Peyer's patch (tissue), 4 donors: ENCODE results near the gene P2RX2. TPM values are rescaled to one million over a fixed set of nuclear protein-coding genes. Genes with fewer than 3 reads are reported as not detected.

Source experiments
- DNase-seq, 3 donors: peaks; one replicate each; pipeline ENCODE4 v3.0.0-alpha.2; 2017 to 2019
- H3K27ac ChIP-seq, 4 donors: fragments of 200-600 bp; sonication (generic); one replicate each; pipeline ENCODE4 v1.5.1; 2016 to 2019
- H3K27me3 ChIP-seq, 2 donors: fragments of 200-600 bp; sonication (generic); one replicate each; pipeline ENCODE4 v1.5.1; 2019
- H3K36me3 ChIP-seq, 3 donors: fragments of 200-600 bp; sonication (generic); one replicate each; pipeline ENCODE4 v1.5.1; 2016 to 2019
- H3K4me1 ChIP-seq, 4 donors: fragments of 200-600 bp; sonication (generic); one replicate each; pipeline ENCODE4 v1.5.1; 2016 to 2019
- H3K4me3 ChIP-seq, 4 donors: fragments of 200-600 bp; sonication (generic); 1 replicate in 3 of 4; 2 replicates in 1 of 4; pipeline ENCODE4 v1.5.1; 2016 to 2019; ENCODE audit warnings: mild to moderate bottlenecking in 1 of 4
- H3K9me3 ChIP-seq, 4 donors: fragments of 200-600 bp; sonication (generic); one replicate each; pipeline ENCODE4 v1.5.1; 2016 to 2019; ENCODE audit warnings: mild to moderate bottlenecking in 1 of 4
- POLR2A ChIP-seq, 2 donors: fragments of 450-650 bp; IDR thresholded peaks; one replicate each; pipeline ENCODE4 v1.5.1; 2017; ENCODE audit warnings: antibody characterized with exemption in 2 of 2, mild to moderate bottlenecking in 2 of 2, moderate library complexity in 2 of 2
- total RNA-seq, 4 donors: library from RNA; depleted of rRNA; stranded (reverse); fragments of >200 nt; gene quantifications; one replicate each; pipeline ENCODE4 v1.1.0, GENCODE V29; 2016
- TF ChIP-seq, protein P1 (sequence below), 6 experiments: fragments of 450-650 bp in 4 of 6; fragments of 200-600 bp in 2 of 6; sonication (generic) in 1 of 6; IDR thresholded peaks; one replicate each; pipeline ENCODE4 v1.5.1; 2017 to 2019; ENCODE audit warnings: antibody characterized with exemption in 6 of 6, mild to moderate bottlenecking in 3 of 6, moderate library complexity in 1 of 6

P2RX2 gene
- total RNA-seq, 4 donors from 2014 or later = 3.8 to 4.7 (median 4.1) TPM; not detected in 1

DNA sequence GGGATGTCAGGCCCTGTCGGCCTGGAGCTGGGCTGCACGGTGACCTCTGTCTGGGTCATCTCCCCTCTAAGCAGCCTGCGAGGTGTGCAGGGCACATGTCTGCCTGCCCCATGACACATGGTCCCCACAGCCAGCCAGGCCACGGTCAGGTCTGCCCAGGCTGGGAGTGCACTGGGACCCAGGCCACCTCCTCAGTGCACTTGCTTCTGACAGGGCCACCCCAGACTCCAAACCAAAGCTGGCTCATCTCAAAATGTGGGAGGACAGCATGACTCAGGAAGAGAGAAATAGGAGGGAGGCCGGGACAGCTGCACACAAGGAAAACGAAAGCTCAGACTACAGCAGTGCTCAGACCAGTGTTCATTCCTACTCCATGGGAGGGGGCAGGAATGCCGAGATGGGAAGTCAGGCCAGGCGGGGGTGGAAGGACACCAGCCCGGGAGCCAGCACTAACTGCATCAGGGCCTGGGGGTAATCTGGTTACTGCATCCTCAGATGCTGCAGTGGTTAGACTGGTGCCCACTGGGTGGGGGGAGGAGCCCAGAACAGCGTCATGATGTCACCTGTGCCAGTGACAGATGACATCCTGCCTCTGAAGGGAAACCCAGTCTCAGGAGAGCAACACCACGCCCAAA, 4.0 kb downstream of the P2RX2 start:
- no peak for DNase-seq
- peaks cover 0 to 19% (median 0%) of the 10 kb centered on the region in 4 donors for H3K4me1 ChIP-seq
- H3K27ac ChIP-seq = peak overlapping the region in 1 of 4 donors; percentile 18
- no peak overlapping the region for H3K4me3 ChIP-seq
- H3K9me3 ChIP-seq = peaks cover 0 to under 1% (median 0%) of the 10 kb centered on the region in 4 donors
- H3K36me3 ChIP-seq = peaks cover 0 to 22% (median 0%) of the 10 kb centered on the region in 3 donors
- H3K27me3 ChIP-seq = peaks cover 0 to 19% of the 10 kb centered on the region in 2 donors
- TF ChIP-seq POLR2A (IDR thresholded peaks at IDR 0.05) = no peak
- TF ChIP-seq, protein P1, sequence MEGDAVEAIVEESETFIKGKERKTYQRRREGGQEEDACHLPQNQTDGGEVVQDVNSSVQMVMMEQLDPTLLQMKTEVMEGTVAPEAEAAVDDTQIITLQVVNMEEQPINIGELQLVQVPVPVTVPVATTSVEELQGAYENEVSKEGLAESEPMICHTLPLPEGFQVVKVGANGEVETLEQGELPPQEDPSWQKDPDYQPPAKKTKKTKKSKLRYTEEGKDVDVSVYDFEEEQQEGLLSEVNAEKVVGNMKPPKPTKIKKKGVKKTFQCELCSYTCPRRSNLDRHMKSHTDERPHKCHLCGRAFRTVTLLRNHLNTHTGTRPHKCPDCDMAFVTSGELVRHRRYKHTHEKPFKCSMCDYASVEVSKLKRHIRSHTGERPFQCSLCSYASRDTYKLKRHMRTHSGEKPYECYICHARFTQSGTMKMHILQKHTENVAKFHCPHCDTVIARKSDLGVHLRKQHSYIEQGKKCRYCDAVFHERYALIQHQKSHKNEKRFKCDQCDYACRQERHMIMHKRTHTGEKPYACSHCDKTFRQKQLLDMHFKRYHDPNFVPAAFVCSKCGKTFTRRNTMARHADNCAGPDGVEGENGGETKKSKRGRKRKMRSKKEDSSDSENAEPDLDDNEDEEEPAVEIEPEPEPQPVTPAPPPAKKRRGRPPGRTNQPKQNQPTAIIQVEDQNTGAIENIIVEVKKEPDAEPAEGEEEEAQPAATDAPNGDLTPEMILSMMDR (IDR thresholded peaks at IDR 0.05) = no peak

DNA sequence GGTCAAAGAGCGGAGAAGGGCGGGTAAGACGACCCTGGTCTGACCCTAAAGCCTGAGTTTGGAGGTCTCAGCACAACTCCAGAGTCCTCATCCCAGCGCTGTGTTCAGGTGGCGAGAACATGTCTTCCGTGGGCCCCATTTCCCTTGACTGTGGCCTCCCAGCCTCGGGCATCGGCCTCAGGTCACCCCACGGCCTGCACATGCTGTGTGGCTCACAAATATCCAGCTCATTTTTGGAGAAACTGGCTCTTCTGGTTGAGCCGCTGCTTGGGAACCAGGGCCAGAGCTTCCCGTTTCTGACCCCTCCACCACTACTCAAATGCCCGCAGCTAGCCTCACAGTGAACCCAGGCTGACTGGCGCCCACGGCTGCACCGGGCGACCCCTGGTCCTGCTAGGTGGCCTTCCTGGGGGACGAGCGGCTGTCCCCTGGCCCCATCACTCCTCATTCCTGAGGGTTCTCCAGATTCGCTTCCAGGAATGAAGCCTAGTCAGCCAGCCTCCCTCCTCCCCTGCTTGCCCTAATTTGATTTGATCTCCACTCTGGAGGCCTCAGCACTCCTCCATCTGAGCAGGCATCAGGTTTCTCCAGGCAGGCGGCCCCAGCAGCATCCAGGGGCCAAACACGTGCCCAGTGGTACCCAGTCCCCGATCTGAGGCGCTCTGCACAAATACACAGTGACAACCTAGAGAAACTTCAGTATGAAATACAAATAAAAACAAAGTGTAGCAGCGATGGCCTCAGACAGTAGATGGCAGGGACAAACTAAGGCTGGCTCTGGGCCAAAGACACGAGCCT, 4.7 kb downstream of the P2RX2 start:
- Histone ChIP-seq H3K36me3 (peaks cover 0 to 22% (median 0%) of the 10 kb centered on the region in 3 donors), H3K27me3 (peaks cover 0 to 12% of the 10 kb centered on the region in 2 donors), H3K9me3 (no peaks in the 10 kb centered on the region), H3K27ac (no peak overlapping the region), H3K4me3 (no peak overlapping the region), H3K4me1 (peaks cover 0 to 16% (median 0%) of the 10 kb centered on the region in 4 donors)
- TF ChIP-seq, protein P1 (IDR thresholded peaks at IDR 0.05) = no peak
- no peak for TF ChIP-seq POLR2A (IDR thresholded peaks at IDR 0.05)
- no peak for DNase-seq

DNA sequence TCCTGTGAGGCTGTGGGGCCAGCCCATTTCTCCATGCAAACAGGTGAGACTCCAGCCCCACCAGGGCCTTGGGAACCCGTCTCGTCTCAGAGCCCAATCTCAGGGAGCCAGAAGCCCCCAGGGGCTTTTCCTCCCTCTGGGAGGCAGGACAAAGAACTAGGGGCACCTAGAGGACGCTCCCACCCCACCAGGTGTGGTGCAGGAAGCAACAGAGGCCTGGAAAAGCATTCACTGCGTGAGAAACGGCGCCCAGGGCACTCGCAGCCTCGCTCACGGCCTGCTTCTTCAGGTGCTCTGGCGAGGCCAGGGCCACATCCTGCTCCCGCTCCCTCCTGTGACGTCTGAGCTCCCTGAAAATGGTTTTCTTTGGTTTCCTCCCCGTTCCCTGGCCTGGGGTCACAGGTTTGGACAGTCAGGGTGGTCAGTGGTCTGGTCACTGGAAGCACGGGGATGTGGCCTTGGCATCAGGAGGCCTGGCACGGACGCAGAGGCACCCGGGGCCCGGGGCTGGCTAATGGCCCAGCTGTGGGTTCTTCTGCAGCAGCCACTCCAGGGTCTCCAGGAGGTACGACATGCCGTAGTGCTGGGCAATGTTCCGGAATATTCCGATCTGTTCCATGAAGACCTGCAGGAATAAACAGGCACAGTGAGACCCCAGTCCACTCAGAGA, 5.7 kb downstream of the P2RX2 start:
- H3K27me3 ChIP-seq = peaks cover 0 to 8% of the 10 kb centered on the region in 2 donors
- peaks cover 0 to 29% (median 0%) of the 10 kb centered on the region in 3 donors for H3K36me3 ChIP-seq
- H3K4me3 ChIP-seq = no peak overlapping the region
- no peak for DNase-seq
- H3K4me1 ChIP-seq = peaks cover 0 to 13% (median 0%) of the 10 kb centered on the region in 4 donors
- TF ChIP-seq POLR2A (IDR thresholded peaks at IDR 0.05) = no peak
- TF ChIP-seq, protein P1 (IDR thresholded peaks at IDR 0.05) = no peak
- no peaks in the 10 kb centered on the region for H3K9me3 ChIP-seq
- no peak overlapping the region for H3K27ac ChIP-seq

DNA sequence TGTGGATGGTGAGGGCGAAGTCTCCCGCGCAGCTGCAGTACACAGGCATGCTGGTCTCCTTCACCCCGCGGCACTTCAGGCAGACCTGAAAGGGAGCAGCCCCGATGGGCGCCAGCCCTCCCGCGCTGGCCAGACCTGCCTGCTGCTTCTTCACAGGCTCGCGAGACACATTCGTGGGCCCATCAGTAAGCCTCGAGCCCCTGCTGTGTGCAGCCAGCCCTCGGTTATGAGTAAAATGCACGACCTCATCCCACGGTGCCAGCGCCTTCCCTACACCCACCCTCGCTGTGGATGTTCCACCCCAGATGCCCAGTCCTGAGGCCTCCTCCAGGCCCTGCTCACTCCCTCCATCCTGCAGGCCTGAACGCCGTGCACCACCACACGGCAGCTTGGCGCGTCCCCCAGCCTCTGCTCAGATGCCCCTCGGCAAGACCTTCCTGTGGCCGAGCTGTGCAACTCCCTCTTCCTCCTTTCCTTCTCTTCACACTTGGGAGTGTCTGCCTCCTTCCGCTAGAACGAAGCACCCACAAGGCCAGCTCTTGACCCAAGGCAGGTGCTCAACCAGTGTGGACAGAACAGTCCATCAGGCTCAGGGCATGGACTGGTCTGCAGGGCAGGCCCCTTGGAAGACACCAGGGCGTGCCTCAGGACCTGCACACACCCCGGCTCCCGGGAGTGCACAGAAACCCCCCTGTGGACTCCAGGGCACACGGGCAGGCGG, 6.5 kb downstream of the P2RX2 start:
- no peak overlapping the region for H3K4me3 ChIP-seq
- no peak overlapping the region for H3K27ac ChIP-seq
- peaks cover 0 to under 1% of the 10 kb centered on the region in 2 donors for H3K27me3 ChIP-seq
- no peaks in the 10 kb centered on the region for H3K9me3 ChIP-seq
- DNase-seq = no peak
- peaks cover 0 to 13% (median 0%) of the 10 kb centered on the region in 4 donors for H3K4me1 ChIP-seq
- peaks cover 0 to 29% (median 0%) of the 10 kb centered on the region in 3 donors for H3K36me3 ChIP-seq
- TF ChIP-seq, protein P1 (IDR thresholded peaks at IDR 0.05) = no peak
- no peak for TF ChIP-seq POLR2A (IDR thresholded peaks at IDR 0.05)
